HEK293 (cell line): ENCODE results near the gene CENPN.

Experiments used
- CTCF ChIA-PET: fragments of 350-600 bp; formaldehyde crosslinking; extraction: SDS; loops from one replicate; lab custom pipeline; 2021; ENCODE audit warnings: antibody characterized with exemption; lab: Yijun Ruan, JAX
- POLR2A ChIA-PET: fragments of 300-600 bp; formaldehyde crosslinking; extraction: SDS; loops from one replicate; lab custom pipeline; 2020; ENCODE audit warnings: antibody characterized with exemption, inconsistent platforms; lab: Yijun Ruan, JAX
- H3K27ac ChIP-seq: fragments of 200-500 bp; sonication (Bioruptor generic); 2 replicates; pipeline ENCODE4 v1.5.1; 2014; ENCODE audit warnings: low read depth, low read length, control low read depth, inconsistent platforms; ENCODE audit errors: extremely low read depth
- H3K36me3 ChIP-seq, 2 experiments: fragments of 200-500 bp in 1 of 2; sonication (Bioruptor generic) in 1 of 2; 1 replicate in 1 of 2; 2 replicates in 1 of 2; pipeline ENCODE4 v1.5.1; 2014 to 2017; ENCODE audit warnings: inconsistent platforms in 2 of 2, low read length in 2 of 2; ENCODE audit not compliant: control insufficient read depth in 2 of 2, insufficient read depth in 1 of 2
- H3K4me1 ChIP-seq: fragments of 200-500 bp; sonication (Bioruptor generic); 2 replicates; pipeline ENCODE4 v1.5.1; 2014; ENCODE audit warnings: mild to moderate bottlenecking, low read length, inconsistent platforms; ENCODE audit not compliant: control insufficient read depth, insufficient read depth
- H3K4me3 ChIP-seq: 2 replicates; pipeline ENCODE4 v1.5.1; 2011; ENCODE audit warnings: low read depth, mild to moderate bottlenecking, control low read depth, low read length, moderate library complexity
- H3K9me3 ChIP-seq: fragments of 200-500 bp; sonication (Bioruptor generic); 2 replicates; pipeline ENCODE4 v1.5.1; 2014; ENCODE audit warnings: low read depth, low read length, inconsistent platforms; ENCODE audit not compliant: control insufficient read depth, insufficient read depth
- HOXC10 ChIP-seq: sonication (generic); formaldehyde crosslinking; IDR thresholded peaks from 2 replicates; pipeline ENCODE4 v1.8.1; 2023; ENCODE audit warnings: mild to moderate bottlenecking, missing genetic modification reagents
- REST ChIP-seq: fragments of 450-650 bp; formaldehyde crosslinking; IDR thresholded peaks from 2 replicates; pipeline ENCODE4 v1.5.1; 2016; ENCODE audit warnings: missing biosample characterization, missing genetic modification characterization
- TCF7L2 ChIP-seq: IDR thresholded peaks from 2 replicates; pipeline ENCODE4 v1.6.1; 2011; ENCODE audit warnings: low read depth, mild to moderate bottlenecking, inconsistent platforms, low read length, moderate library complexity, borderline replicate concordance
- ZBTB8A ChIP-seq: fragments of 450-650 bp; formaldehyde crosslinking; IDR thresholded peaks from 2 replicates; pipeline ENCODE4 v1.5.1; 2016; ENCODE audit warnings: missing biosample characterization, missing genetic modification characterization
- ZFP37 ChIP-seq: fragments of 450-650 bp; formaldehyde crosslinking; IDR thresholded peaks from 2 replicates; pipeline ENCODE4 v1.5.1; 2016; ENCODE audit warnings: missing biosample characterization, missing genetic modification characterization
- ZFP41 ChIP-seq: fragments of 450-650 bp; formaldehyde crosslinking; IDR thresholded peaks from 2 replicates; pipeline ENCODE4 v1.5.1; 2016; ENCODE audit warnings: missing biosample characterization, missing genetic modification characterization, borderline replicate concordance
- ZNF138 ChIP-seq: fragments of 450-650 bp; formaldehyde crosslinking; IDR thresholded peaks from 2 replicates; pipeline ENCODE4 v1.5.1; 2016; ENCODE audit warnings: missing biosample characterization, missing genetic modification characterization, borderline replicate concordance
- ZNF140 ChIP-seq: fragments of 450-650 bp; formaldehyde crosslinking; IDR thresholded peaks from 2 replicates; pipeline ENCODE4 v1.5.1; 2016; ENCODE audit warnings: missing biosample characterization, missing genetic modification characterization
- ZNF2 ChIP-seq: fragments of 450-650 bp; formaldehyde crosslinking; IDR thresholded peaks from 2 replicates; pipeline ENCODE4 v1.5.1; 2016; ENCODE audit warnings: missing biosample characterization, missing genetic modification characterization
- ZNF202 ChIP-seq: fragments of 450-650 bp; formaldehyde crosslinking; IDR thresholded peaks from 2 replicates; pipeline ENCODE4 v1.5.1; 2016; ENCODE audit warnings: missing biosample characterization, missing genetic modification characterization, borderline replicate concordance
- ZNF23 ChIP-seq: fragments of 450-650 bp; formaldehyde crosslinking; IDR thresholded peaks from 2 replicates; pipeline ENCODE4 v1.5.1; 2016; ENCODE audit warnings: missing biosample characterization, missing genetic modification characterization, borderline replicate concordance
- ZNF239 ChIP-seq: fragments of 450-650 bp; formaldehyde crosslinking; IDR thresholded peaks from 2 replicates; pipeline ENCODE4 v1.5.1; 2016; ENCODE audit warnings: missing biosample characterization, missing genetic modification characterization
- ZNF341 ChIP-seq: fragments of 450-650 bp; formaldehyde crosslinking; IDR thresholded peaks from 2 replicates; pipeline ENCODE4; 2016; ENCODE audit warnings: low read depth, missing biosample characterization, missing genetic modification characterization
- ZNF501 ChIP-seq: fragments of 450-650 bp; formaldehyde crosslinking; IDR thresholded peaks from 2 replicates; pipeline ENCODE4 v1.5.1; 2016; ENCODE audit warnings: missing biosample characterization, missing genetic modification characterization
- ZNF510 ChIP-seq: fragments of 450-650 bp; formaldehyde crosslinking; IDR thresholded peaks from 2 replicates; pipeline ENCODE4 v1.5.1; 2018; ENCODE audit warnings: mild to moderate bottlenecking, missing genetic modification characterization, missing biosample characterization; ENCODE audit not compliant: insufficient replicate concordance
- ZNF768 ChIP-seq: fragments of 450-650 bp; formaldehyde crosslinking; IDR thresholded peaks from 2 replicates; pipeline ENCODE4 v1.5.1; 2018; ENCODE audit warnings: missing biosample characterization, mild to moderate bottlenecking, missing genetic modification characterization
- ZNF792 ChIP-seq: fragments of 450-650 bp; formaldehyde crosslinking; IDR thresholded peaks from 2 replicates; pipeline ENCODE4 v1.5.1; 2016; ENCODE audit warnings: missing biosample characterization, missing genetic modification characterization
- ZNF830 ChIP-seq: fragments of 450-650 bp; IDR thresholded peaks from 2 replicates; pipeline ENCODE4 v1.5.0; 2018; ENCODE audit warnings: missing biosample characterization, missing genetic modification characterization, low read depth, mild to moderate bottlenecking, moderate library complexity
- ZSCAN30 ChIP-seq: fragments of 450-650 bp; IDR thresholded peaks from 2 replicates; pipeline ENCODE4 v1.5.1; 2018; ENCODE audit warnings: missing biosample characterization, mild to moderate bottlenecking, missing genetic modification characterization, moderate library complexity
- TF ChIP-seq, protein P1 (sequence below): fragments of 450-650 bp; formaldehyde crosslinking; IDR thresholded peaks from 2 replicates; pipeline ENCODE4 v1.5.1; 2016; ENCODE audit warnings: missing biosample characterization, missing genetic modification characterization
- TF ChIP-seq, protein P2 (sequence below): fragments of 450-650 bp; formaldehyde crosslinking; IDR thresholded peaks from 2 replicates; pipeline ENCODE4 v1.5.1; 2016; ENCODE audit warnings: missing biosample characterization, missing genetic modification characterization
- TF ChIP-seq, protein P3 (sequence below): fragments of 450-650 bp; formaldehyde crosslinking; IDR thresholded peaks from 2 replicates; pipeline ENCODE4 v1.5.1; 2016; ENCODE audit warnings: missing biosample characterization, missing genetic modification characterization
- TF ChIP-seq, protein P4 (sequence below): fragments of 450-650 bp; formaldehyde crosslinking; IDR thresholded peaks from 2 replicates; pipeline ENCODE4 v1.5.1; 2017; ENCODE audit warnings: missing biosample characterization, missing genetic modification characterization
- TF ChIP-seq, protein P5 (sequence below): fragments of 450-650 bp; formaldehyde crosslinking; IDR thresholded peaks from 2 replicates; pipeline ENCODE4 v1.5.1; 2017; ENCODE audit warnings: missing biosample characterization, missing genetic modification characterization

Gene CENPN

GRCh38 chr16:81040131-81040530 lies 33.1 kb downstream of the CENPN start:
- ChIA-PET POLR2A (interaction anchor here (0.8 kb wide), 1 partner anchor 33 kb away, joined by 3 read pairs; the partner anchor contains the start of genes CENPN and CMC2), CTCF (no interaction called here)
- H3K36me3 ChIP-seq: peaks cover 8 to 73% of the 10 kb centered on the region in 2 experiments

GRCh38 chr16:81040842-81041241 lies 33.8 kb downstream of the CENPN start:
- no peaks in the 10 kb centered on the region for H3K9me3 ChIP-seq
- peaks cover 8 to 80% of the 10 kb centered on the region in 2 experiments for H3K36me3 ChIP-seq
- no peak overlapping the region for H3K27ac ChIP-seq
- peaks cover 3% of the 10 kb centered on the region; the same call in 1 of the 2 replicates for H3K4me1 ChIP-seq
- ChIA-PET CTCF (no interaction called here), POLR2A (no interaction called here)
- no peak overlapping the region for H3K4me3 ChIP-seq
- no peak for TF ChIP-seq ZSCAN30
- TF ChIP-seq ZNF501 (tag by site-specific recombination): no peak
- TF ChIP-seq ZNF792 (tag by site-specific recombination): no peak
- TF ChIP-seq ZNF830 (tag by site-specific recombination): no peak
- no peak for TF ChIP-seq TCF7L2
- TF ChIP-seq, protein P1, sequence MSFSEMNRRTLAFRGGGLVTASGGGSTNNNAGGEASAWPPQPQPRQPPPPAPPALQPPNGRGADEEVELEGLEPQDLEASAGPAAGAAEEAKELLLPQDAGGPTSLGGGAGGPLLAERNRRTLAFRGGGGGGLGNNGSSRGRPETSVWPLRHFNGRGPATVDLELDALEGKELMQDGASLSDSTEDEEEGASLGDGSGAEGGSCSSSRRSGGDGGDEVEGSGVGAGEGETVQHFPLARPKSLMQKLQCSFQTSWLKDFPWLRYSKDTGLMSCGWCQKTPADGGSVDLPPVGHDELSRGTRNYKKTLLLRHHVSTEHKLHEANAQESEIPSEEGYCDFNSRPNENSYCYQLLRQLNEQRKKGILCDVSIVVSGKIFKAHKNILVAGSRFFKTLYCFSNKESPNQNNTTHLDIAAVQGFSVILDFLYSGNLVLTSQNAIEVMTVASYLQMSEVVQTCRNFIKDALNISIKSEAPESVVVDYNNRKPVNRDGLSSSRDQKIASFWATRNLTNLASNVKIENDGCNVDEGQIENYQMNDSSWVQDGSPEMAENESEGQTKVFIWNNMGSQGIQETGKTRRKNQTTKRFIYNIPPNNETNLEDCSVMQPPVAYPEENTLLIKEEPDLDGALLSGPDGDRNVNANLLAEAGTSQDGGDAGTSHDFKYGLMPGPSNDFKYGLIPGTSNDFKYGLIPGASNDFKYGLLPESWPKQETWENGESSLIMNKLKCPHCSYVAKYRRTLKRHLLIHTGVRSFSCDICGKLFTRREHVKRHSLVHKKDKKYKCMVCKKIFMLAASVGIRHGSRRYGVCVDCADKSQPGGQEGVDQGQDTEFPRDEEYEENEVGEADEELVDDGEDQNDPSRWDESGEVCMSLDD (tag by site-specific recombination): no peak
- no peak for TF ChIP-seq REST (tag by site-specific recombination)
- TF ChIP-seq ZNF2 (tag by site-specific recombination): no peak
- TF ChIP-seq, protein P2, sequence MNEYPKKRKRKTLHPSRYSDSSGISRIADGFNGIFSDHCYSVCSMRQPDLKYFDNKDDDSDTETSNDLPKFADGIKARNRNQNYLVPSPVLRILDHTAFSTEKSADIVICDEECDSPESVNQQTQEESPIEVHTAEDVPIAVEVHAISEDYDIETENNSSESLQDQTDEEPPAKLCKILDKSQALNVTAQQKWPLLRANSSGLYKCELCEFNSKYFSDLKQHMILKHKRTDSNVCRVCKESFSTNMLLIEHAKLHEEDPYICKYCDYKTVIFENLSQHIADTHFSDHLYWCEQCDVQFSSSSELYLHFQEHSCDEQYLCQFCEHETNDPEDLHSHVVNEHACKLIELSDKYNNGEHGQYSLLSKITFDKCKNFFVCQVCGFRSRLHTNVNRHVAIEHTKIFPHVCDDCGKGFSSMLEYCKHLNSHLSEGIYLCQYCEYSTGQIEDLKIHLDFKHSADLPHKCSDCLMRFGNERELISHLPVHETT (tag by site-specific recombination): no peak
- no peak for TF ChIP-seq ZFP41
- TF ChIP-seq ZNF202: no peak
- no peak for TF ChIP-seq ZNF138 (tag by site-specific recombination)
- TF ChIP-seq, protein P3, sequence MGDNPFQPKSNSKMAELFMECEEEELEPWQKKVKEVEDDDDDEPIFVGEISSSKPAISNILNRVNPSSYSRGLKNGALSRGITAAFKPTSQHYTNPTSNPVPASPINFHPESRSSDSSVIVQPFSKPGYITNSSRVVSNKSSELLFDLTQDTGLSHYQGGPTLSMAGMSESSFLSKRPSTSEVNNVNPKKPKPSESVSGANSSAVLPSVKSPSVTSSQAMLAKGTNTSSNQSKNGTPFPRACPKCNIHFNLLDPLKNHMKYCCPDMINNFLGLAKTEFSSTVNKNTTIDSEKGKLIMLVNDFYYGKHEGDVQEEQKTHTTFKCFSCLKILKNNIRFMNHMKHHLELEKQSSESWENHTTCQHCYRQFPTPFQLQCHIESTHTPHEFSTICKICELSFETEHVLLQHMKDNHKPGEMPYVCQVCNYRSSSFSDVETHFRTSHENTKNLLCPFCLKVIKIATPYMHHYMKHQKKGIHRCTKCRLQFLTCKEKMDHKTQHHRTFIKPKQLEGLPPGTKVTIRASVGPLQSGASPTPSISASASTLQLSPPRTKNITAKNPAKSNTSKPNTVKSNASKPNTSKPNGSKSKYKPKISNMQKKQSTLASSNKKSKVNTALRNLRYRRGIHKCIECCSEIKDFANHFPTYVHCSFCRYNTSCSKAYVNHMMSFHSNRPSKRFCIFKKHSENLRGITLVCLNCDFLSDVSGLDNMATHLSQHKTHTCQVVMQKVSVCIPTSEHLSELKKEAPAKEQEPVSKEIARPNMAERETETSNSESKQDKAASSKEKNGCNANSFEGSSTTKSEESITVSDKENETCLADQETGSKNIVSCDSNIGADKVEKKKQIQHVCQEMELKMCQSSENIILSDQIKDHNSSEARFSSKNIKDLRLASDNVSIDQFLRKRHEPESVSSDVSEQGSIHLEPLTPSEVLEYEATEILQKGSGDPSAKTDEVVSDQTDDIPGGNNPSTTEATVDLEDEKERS (tag by site-specific recombination): no peak
- no peak for TF ChIP-seq ZNF239 (tag by site-specific recombination)
- TF ChIP-seq HOXC10 (CRISPR knock-in tag): no peak
- no peak for TF ChIP-seq ZNF140

More at GRCh38 chr16:81040131-81040530, 33.1 kb downstream of the CENPN start:
- Histone ChIP-seq H3K4me3 (no peak overlapping the region), H3K9me3 (no peaks in the 10 kb centered on the region), H3K4me1 (peaks cover 3% of the 10 kb centered on the region; the same call in 1 of the 2 replicates), H3K27ac (no peak overlapping the region)
- TF ChIP-seq ZNF341 (no peak), ZBTB8A (no peak), ZNF510 (tag by site-specific recombination) (no peak), ZFP37 (tag by site-specific recombination) (no peak), ZNF768 (no peak), ZNF23 (tag by site-specific recombination) (no peak)
- TF ChIP-seq, protein P4, sequence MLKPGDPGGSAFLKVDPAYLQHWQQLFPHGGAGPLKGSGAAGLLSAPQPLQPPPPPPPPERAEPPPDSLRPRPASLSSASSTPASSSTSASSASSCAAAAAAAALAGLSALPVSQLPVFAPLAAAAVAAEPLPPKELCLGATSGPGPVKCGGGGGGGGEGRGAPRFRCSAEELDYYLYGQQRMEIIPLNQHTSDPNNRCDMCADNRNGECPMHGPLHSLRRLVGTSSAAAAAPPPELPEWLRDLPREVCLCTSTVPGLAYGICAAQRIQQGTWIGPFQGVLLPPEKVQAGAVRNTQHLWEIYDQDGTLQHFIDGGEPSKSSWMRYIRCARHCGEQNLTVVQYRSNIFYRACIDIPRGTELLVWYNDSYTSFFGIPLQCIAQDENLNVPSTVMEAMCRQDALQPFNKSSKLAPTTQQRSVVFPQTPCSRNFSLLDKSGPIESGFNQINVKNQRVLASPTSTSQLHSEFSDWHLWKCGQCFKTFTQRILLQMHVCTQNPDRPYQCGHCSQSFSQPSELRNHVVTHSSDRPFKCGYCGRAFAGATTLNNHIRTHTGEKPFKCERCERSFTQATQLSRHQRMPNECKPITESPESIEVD (tag by site-specific recombination): no peak
- TF ChIP-seq, protein P5, sequence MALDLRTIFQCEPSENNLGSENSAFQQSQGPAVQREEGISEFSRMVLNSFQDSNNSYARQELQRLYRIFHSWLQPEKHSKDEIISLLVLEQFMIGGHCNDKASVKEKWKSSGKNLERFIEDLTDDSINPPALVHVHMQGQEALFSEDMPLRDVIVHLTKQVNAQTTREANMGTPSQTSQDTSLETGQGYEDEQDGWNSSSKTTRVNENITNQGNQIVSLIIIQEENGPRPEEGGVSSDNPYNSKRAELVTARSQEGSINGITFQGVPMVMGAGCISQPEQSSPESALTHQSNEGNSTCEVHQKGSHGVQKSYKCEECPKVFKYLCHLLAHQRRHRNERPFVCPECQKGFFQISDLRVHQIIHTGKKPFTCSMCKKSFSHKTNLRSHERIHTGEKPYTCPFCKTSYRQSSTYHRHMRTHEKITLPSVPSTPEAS (tag by site-specific recombination): no peak
